Mucosa of descending colon (tissue), 3 donors: ENCODE data around the gene ZHX3. TPM values are rescaled to one million over a fixed set of nuclear protein-coding genes. Genes with fewer than 3 reads are reported as not detected.

ENCODE experiments used
- ATAC-seq: fragments of 200-7000 bp; cut with Tn5 transposase; one replicate; pipeline ENCODE4 v1.9.1; 2020; ENCODE audit warnings: mild to moderate bottlenecking, moderate library complexity
- DNase-seq, 3 donors: peaks; one replicate each; pipeline ENCODE4 v3.0.0-alpha.2; 2020
- H3K36me3 ChIP-seq: fragments of 200-600 bp; one replicate; pipeline ENCODE4 v1.8.0; 2021; ENCODE audit warnings: low read depth, mild to moderate bottlenecking
- H3K4me1 ChIP-seq: fragments of 200-600 bp; one replicate; pipeline ENCODE4 v1.8.0; 2021; ENCODE audit warnings: low read depth, mild to moderate bottlenecking
- H3K4me3 ChIP-seq: fragments of 200-600 bp; one replicate; pipeline ENCODE4 v1.8.0; 2021; ENCODE audit warnings: mild to moderate bottlenecking
- H3K9me3 ChIP-seq: fragments of 200-600 bp; one replicate; pipeline ENCODE4 v1.8.0; 2021; ENCODE audit warnings: mild to moderate bottlenecking
- CTCF ChIP-seq: fragments of 200-600 bp; IDR thresholded peaks from one replicate; pipeline ENCODE4 v1.8.0; 2022; ENCODE audit warnings: antibody characterized with exemption, mild to moderate bottlenecking
- intact Hi-C, 2 donors: fragments of 100-400 bp; cut with DNase I in 1 of 2; cut with micrococcal nuclease in 1 of 2; formaldehyde crosslinking; loops; one replicate each; pipeline versions ENCODE4 v1.11.0 to v1.11.1; 2022; cut with DNase I, micrococcal nuclease
- total RNA-seq, 3 donors: library from RNA; stranded (reverse); fragmentation: NEBNext Ultra II Directional in 2 of 3; extraction: Animal tissue kit (Norgen Biotek cat#: 25700) in 2 of 3; gene quantifications; one replicate each; pipeline versions ENCODE4 v1.2.1 to v1.2.4, GENCODE V29; 2021 to 2023
- donor health status: DM: no; HTN: no; CAD: no; lungs with moderate emphysema.
- donor health status: DM: no; HTN: no; CAD: no.
- donor health status: DM: no; HTN: yes; CAD: no.

The ZHX3 gene
- total RNA-seq, 3 donors from 2014 or later, result 24.5 to 84.5 (median 32.8) TPM

- DNase-seq, result no peak
- Histone ChIP-seq H3K4me1 (peaks cover 25% of the 10 kb centered on the region), H3K36me3 (no peaks in the 10 kb centered on the region), H3K9me3 (no peaks in the 10 kb centered on the region), H3K4me3 (no peak overlapping the region)
- no peak for TF ChIP-seq CTCF
- no peak for ATAC-seq
- intact Hi-C loops, result no loop called here
Observed at GRCh38 chr20:41320976-41321375, 3.4 kb upstream of the ZHX3 start.

DNA sequence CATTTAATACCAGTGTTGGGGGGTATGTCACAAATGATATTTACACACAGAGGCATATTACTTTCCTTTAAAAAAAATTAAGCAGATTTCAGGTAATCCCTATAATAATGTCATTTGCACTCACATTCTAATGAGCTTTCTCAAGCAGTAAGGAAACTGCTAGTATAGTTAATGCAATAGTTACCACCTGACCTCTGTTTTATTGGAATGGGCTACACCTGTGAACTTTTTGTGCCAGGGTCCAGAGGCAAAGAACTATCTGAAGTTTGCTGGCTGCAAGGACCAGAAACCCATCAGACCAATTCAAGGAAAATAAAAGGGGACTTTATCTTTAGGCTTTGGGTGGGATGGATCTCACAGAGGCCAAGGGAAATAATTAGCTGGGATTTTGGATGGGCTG lies 2.9 kb upstream of the ZHX3 start:
- DNase-seq (no peak), ATAC-seq (no peak)
- peaks cover 26% of the 10 kb centered on the region for H3K4me1 ChIP-seq
- no peaks in the 10 kb centered on the region for H3K9me3 ChIP-seq
- H3K36me3 ChIP-seq, result no peaks in the 10 kb centered on the region
- no peak overlapping the region for H3K4me3 ChIP-seq
- no peak for TF ChIP-seq CTCF
- intact Hi-C loops, result no loop called here

DNA sequence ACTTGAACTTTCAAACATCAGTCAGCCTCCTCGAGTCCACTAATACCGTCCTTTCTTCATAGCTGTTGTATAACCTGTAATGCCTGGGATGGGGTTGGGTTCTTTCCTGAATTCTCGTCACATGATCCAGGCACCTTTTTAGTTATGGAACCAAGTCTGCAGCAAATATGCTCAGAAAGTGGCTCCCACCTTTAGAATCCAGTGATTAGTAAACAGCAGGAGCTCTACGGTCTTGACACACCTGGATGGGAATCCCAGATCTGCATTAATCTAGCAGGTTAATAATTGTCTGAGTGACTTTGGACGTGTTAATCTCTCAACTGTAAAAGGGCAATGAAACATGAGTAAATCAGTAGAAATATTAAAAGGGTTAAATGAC lies 729 bp upstream of the ZHX3 start:
- Histone ChIP-seq H3K4me1 (peaks cover 26% of the 10 kb centered on the region), H3K4me3 (no peak overlapping the region), H3K9me3 (no peaks in the 10 kb centered on the region), H3K36me3 (no peaks in the 10 kb centered on the region)
- intact Hi-C loops, result no loop called here
- ATAC-seq (peak; percentile 10), DNase-seq (no peak)
- TF ChIP-seq CTCF, result no peak

DNA sequence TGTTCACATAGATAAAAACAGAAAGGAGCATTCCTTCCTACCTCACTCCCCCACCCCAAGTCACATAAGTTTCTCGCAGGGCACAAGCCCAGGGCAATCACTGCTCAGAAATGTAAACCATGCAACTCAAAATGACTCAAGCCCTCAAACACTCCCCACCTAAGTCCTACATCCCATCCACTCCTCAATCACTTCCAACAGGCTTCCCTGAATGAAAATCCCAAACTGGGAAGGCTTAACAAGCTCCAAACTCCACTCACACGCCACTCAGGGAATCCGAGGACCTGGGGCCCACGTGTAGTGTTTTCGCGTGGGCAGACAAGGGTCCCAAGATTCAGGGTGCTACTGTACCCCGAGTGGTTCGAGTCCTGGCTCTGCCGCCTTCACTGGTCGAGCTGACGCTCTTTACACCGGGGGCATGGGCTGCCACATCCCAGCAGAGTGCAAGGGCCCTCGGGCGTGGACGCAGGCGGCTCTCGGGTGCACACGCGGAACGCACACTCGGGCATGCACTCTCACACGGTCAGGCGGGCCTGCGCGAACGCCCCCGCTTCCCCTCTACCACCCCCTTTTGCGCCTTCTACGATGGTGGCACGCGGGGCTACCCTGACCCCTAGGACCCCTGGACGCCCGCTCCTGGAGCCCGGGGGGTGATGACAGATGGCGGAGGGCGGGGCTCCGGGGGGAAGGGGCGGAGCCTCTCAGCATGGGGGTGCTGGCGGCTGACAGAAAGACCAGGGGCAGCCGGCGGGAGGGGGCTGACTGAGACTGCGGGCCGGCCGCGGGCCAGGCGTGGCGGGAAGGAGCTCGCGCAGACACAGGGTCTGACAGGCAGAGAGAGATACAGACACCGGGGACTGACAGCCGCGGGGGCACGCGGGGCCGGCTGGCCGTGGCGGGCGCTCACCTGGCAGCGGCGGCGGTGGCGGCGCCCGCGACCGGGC lies 657 bp downstream of the ZHX3 start:
- Histone ChIP-seq H3K36me3 (no peaks in the 10 kb centered on the region), H3K4me1 (peaks cover 19% of the 10 kb centered on the region), H3K9me3 (no peaks in the 10 kb centered on the region), H3K4me3 (peak overlapping the region; percentile 60)
- no peak for TF ChIP-seq CTCF
- peak; percentile 89 to 90 (median 89) for DNase-seq
- intact Hi-C loops, result no loop called here
- ATAC-seq, result peak; percentile 22

DNA sequence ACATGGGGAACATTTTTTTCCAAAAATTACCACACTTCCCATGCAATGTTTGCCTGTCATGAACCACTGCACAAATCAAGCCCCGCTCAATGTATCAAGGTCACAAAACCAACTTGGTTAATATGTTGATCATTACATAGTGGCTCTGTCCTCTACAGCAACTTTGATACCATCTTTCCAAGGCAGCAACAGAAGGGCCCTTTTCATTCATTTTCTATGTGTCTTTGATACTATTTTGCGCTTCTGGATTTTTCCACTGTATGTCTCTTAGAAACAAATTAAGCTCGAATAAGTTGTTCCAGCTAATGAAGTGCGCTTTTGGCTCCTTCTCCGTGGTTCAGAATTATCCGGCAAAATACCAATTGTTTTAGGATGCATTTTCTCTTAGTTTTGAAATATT lies 1.5 kb downstream of the ZHX3 start:
- intact Hi-C loops, result no loop called here
- ATAC-seq (no peak), DNase-seq (no peak)
- no peaks in the 10 kb centered on the region for H3K36me3 ChIP-seq
- H3K4me3 ChIP-seq, result no peak overlapping the region
- TF ChIP-seq CTCF, result no peak
- H3K4me1 ChIP-seq, result peaks cover 15% of the 10 kb centered on the region
- H3K9me3 ChIP-seq, result no peaks in the 10 kb centered on the region
